GM21737 (cell line): ENCODE results near the gene MAD1L1.

ENCODE experiments used
- ATAC-seq: cut with Tn5 transposase; IDR thresholded peaks from one replicate; pipeline ENCODE4 v1.9.1; 2021; ENCODE audit warnings: mild to moderate bottlenecking, moderate library complexity; ENCODE audit not compliant: unreplicated experiment

The MAD1L1 gene

DNA sequence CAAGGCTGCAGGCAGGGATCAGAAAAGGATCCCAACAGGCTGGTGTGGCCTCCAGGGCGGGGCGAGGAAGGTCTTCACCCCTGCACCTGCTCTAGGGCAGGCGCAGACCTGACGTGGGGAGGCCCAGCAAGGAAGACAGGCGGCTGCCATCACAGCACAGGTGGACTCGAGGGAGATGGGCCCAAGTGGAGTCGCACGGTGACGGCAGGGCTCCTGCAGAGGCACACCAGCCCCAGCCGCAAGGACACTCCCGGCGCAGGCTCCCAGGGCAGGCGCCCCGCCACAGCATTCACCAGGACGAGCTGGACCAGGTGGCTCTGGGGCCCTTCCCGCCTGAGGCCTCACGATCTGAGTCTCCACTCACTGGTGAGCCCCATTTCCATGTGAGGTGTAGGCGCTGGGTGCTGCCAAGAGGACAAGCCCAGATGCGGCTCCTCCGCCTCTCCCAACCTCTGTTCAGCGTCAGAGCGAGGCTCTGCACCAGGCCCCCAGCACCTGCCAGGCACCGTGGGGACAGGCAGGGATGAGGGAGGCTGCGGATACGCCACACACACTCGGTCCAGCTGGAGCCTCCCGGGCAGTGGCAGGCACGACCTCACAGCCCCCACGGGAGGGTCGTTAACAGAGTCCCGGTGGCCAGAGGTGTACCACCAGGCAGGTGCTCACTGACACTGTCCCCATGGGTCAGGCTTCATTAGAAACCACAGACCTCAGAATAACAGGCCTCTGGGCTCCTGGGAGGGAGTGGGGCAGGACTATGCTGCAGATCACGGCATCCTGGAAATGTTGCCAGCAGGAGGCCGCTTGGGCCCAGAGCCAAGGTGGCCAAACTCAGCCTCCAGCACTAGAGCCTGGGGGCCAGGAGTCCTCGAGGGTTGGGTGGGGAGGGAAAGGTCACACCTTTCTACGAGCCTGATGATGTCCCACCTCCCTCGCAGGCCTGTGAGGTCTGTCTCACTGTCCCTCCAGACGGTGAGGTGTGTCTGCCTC lies 111.6 kb downstream of the MAD1L1 start:
- ATAC-seq: no peak

DNA sequence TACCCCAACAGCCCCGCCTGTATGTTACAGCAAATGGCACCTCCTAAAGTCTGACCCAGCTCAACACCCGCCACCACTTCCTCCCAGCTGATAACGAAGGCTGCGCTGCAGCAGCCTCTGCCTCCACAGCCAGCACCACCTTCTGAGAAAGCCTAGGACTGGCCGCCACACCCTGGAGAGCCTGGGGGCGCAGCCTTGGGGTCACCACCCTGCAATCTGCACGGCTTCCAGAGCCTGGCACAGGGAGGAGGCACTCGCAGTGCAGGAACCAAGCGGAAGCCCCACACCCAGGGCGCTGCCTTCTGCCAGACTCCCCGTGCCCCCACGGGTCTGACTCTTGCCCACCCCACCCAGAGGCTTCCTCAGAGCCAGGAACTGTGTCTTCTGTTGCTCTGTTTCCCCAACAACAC lies 112.5 kb downstream of the MAD1L1 start:
- no peak for ATAC-seq

DNA sequence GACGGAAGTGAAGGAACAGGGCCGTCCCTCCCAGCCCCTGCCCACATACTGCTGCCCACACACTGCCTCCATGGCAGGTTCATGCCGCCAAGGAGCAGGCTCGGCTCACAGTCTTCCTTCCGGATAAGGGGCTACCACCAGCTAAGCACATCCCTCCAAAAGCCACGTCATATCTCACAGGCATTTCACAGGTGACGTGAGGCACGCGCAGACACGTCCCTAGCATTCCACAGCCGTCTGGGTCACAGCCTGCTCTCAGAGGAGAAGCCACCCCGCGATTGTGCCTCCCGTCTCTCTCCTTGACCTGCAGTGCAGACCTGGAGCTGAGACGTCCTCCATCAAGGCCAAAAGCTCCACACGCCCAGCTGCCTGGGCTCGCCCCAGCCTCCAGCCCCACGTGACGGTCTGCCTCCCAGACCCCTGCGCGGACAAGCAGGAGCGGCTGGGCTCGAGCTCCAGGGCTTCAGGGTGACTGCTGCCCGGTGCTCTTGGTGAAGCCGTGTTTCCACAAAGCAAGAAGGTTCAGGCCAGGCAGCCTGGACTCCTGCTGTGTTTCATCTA lies 114.0 kb downstream of the MAD1L1 start:
- ATAC-seq: no peak

DNA sequence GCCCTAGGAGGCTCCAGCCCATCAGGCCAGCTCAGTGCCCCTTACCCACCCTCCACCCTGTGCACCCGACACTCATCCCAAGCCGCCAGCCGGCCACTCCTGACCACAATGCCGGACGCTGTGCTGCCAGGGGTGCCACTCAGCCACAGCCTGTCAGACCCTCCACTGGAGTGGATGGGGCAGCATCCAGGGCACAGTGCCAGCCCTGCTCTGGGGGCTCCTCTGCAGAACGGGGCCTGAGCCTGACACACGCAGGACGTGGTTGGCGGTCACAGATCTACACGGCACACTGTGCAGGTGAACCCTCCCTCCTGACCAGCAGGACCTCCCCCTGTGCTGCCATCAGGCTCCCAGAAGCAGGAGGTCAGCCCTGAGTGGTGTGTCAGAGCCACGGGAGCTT lies 114.7 kb downstream of the MAD1L1 start:
- no peak for ATAC-seq

DNA sequence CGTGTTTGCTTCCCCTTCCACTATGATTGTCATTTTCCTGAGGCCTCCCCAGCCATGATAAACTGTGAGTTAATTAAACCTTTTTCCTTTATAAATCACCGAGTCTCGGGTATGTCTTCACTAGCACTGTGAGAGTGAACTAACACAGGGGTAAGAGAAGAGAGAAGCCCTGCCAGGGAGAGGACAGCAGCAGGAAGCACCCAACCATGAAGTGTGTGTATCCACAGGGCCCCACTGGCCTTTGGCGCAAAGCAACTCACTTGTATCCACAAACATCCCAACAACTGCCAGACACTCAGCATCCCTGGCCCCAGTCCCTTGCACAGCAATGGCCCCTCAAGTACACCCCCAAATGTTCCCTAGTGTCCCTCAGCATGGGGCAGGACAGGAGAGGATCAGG lies 115.1 kb downstream of the MAD1L1 start:
- ATAC-seq: no peak

DNA sequence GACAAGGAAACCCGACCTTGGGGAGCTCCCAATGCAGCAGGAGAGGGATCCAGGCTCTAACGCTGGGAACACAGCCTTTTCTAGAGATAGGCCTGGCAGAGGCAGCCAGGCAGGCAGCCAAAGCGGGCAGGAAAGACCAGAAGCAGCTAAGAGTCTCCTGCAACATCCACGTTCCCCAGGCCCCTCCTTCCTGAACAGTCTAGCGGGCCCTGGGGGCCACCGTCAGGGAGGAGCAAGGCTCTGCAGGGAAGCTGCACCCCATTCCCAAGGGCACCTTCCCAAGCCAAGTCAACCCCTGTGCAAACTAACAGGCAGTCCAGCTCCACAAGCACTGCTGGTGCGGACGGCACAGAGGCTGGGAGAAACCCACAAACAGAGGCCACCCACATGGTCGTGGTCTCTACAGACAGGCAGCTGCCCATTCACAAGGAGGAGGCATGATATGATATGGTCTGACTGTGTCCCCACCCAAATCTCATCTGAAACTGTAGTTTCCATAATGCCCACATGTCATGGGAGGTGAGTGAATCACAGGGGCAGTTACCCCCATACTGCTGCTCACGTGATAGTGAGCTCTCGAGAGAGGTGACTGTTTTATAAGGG lies 115.7 kb downstream of the MAD1L1 start:
- ATAC-seq: no peak

DNA sequence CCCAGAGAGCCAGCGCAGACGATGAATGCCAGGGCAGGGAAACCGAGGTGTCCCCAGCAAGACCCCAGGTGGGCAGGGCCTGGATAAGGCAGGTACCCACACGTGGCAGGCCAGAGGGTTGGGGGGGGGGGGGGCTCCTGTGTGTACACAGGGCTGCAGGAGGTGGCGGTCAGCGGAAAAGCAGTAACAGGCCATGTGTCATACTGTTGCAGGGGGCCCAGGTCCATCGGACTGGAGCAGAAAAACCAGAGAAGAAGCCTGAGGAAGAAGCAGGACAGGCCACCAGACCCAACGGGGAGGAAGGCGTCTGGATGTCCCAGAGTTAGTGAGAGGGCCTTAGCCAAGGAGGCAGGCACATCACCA lies 116.3 kb downstream of the MAD1L1 start:
- no peak for ATAC-seq

DNA sequence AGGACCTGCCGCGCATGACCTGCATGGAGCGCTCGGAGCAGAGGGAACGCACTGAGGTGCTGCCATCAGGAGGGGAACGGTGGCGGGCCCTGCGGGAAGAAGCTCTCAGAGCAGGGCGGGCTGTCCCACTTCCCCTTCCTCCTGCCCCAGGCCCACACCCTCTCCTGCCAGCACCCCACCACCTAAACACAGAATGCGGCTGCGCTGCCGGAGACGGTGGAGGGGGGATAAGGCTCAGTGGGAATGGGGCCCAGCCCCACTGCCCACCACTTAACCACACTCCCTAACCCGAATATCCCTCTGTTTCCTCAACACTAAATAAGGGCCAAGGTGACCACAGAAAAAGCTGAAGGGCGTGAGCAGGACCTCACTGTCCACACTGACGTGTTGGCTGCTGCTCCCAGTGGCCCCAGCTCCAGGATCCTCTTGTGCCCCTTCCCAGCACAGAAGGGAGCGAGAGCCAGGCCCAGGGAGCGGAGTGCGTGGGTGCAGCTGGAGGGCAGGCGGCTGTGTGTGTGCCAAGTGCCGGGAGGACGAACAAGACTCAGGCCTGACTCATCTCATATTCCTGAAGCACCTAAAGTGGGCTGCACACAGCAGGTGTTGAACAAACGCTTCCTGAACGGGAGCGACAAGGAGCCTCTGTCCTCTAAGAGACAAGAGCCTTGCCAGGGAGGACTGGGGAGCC lies 116.8 kb downstream of the MAD1L1 start:
- no peak for ATAC-seq

DNA sequence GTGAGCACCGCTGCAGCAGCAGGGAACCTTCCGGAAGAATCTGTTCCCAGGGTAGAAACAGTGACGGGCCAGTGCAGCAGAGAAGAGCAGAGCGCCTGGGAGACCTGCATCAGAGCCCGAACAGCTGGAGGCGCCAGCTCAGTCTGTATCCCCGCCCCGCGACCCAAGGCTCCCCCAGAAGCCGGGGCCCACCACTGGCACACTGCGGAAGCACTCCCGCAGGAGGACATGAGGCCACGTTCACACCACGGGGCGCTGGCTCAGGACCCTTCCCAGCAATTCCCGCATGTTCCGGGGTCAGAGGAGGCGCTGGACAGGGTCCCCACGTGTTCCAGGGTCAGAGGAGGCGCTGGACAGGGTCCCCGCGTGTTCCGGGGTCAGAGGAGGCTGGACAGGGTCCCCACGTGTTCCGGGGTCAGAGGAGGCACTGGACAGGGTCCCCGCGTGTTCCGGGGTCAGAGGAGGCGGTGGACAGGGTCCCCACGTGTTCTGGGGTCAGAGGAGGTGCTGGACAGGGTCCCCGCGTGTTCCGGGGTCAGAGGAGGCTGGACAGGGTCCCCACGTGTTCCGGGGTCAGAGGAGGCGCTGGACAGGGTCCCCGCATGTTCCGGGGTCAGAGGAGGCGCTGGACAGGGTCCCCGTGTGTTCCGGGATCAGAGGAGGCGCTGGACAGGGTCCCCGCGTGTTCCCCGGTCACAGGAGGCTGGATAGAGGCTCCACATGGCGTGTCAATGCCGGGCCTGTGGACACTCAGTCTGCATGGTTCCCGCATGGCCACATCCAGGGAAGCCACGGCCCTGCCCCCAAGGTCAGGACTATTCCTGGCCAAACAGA lies 117.6 kb downstream of the MAD1L1 start:
- ATAC-seq: no peak

DNA sequence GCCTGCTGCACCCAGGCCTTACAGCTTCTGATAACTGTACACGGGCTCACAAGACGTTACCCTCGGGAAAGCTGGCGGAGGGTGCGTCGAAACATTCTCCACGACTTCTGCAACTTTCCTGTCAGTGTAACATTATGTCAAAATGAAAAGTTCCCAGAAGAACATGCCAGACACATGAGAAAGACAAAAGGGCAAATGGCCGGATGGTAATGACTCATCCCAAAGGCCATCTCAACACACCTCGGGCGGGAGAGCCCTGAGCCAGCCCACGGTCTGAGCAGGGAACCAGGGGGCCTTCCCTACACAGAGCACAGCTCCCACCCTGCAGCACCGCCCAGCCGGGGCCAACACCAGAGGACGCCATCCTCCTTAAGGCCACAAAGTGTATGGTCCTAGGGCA lies 118.7 kb downstream of the MAD1L1 start:
- no peak for ATAC-seq

DNA sequence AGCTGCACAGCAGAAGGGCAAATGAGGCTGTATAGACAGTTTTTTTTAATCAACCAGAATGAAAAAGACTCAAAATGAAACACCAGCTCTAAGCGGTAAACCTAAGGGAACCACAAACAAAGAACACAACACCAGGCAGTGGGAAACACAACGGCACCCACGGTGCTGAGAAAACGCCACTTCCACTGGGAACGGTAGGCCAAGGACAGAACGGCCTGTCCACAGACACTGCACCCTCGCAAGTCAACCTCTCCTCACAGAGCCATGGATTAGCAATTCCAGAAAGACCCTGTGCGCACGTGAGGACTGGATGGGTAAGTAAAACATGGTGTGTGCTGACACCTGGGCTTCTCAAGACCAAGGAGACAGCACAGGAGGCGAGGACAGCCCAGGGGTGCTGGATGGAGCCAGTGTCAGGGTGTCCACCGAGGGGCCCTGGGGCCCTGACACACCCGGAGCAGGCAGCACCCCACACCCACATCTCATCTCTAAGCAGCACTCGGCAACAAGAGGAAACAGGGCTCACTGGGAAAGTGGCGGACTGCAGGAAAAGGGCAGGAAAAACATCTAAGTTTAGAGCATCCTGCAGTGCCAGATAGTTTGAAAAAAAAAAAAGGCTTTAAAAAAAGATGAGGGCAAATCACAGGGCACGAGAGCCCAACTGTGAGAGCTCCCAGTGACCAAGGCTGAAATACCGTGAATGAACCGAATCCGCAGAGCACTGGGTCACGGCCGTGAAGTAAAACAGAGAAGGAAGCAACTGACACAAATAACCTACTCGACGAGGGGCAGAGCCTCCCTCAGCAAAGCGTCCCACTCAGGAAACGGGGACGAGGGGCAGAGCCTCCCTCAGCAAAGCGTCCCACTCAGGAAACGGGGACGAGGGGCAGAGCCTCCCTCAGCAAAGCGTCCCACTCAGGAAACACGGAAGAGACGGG lies 120.2 kb downstream of the MAD1L1 start:
- no peak for ATAC-seq

DNA sequence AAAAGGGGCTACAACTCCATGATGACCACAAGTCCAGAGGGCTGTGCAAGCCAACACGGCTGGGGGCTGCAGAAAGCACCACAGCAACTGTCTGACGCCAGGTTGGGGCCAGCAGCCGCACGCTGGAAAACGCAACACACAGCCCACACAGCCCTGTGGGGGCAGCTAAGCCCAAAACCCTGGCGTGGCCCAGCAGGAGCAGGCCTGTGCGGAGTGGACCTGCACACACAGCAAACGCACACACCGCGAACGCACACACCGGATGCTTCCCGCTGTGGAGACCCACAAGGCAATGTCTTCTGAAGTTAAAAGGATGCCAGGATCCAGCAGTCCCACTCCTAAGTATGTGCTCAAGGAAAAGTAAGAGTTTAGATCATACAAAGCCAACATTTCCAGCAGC lies 121.2 kb downstream of the MAD1L1 start:
- ATAC-seq: no peak

DNA sequence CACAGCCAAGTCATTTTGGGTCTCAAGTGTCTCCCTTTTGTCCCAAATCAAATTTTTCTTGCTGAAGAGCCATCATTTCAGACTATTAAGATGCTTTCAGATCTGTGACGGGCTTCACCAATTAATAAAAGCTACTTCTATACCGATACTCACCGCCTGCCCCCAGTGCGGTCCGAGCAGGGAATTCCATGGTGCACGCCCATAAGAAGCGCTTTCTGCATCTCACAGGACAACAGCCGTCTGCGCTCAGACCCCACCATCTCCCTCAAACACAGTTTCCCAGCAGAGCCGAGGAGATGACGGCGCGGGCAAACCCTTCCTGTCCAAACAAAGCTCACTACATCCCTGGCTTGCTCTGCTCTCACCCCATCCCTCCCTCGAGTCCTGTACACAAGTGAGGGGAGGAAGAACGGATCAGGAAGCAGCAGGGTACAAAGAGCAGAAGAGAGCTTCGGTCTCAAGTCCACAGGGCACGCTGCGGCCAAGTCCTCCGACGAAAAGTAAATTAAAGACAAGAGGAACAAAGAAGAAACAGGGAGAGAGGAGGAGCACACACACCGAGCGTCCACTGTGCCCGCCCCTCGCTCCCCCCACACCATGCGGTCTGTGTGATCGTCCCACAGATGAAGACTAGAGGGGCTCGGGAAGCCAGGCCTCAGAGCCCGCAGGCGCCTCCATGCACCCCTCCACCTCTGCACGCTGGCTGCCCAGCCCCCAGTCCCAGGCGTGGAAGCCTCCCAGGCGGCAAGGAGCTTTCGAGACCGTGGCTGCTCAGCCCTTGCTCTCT lies 121.9 kb downstream of the MAD1L1 start:
- ATAC-seq: no peak

DNA sequence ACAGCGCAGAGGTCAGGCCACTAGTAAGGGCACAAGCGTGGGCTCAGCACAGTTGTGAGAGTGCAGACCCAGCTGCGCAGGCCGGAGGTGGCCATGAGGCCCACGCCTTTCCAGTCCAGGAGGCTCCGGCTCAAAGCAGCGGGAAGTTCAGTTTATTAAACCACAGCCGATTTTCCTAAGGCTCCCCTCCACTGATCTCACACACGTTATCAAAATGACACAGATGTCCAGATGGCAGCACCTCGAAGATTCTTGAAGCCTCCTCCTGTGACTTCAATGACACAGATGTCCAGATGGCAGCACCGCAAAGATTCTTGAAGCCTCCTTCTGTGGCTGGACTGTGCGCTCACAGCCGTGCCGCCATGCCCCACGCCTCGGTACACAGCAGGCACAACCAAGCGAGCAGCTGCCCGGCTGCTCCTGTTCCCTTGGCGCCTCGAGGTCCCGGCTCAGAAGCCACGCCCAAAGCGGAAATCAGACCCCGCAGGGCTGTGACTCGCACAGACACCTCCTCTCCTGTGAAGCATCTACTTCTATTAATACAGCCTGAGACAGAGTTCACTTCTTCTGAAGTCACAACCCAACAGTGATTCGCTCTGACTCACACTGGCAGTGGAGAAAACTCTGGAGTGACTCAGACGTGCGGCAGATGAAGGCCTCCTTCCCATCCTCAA lies 122.7 kb downstream of the MAD1L1 start:
- ATAC-seq: no peak

DNA sequence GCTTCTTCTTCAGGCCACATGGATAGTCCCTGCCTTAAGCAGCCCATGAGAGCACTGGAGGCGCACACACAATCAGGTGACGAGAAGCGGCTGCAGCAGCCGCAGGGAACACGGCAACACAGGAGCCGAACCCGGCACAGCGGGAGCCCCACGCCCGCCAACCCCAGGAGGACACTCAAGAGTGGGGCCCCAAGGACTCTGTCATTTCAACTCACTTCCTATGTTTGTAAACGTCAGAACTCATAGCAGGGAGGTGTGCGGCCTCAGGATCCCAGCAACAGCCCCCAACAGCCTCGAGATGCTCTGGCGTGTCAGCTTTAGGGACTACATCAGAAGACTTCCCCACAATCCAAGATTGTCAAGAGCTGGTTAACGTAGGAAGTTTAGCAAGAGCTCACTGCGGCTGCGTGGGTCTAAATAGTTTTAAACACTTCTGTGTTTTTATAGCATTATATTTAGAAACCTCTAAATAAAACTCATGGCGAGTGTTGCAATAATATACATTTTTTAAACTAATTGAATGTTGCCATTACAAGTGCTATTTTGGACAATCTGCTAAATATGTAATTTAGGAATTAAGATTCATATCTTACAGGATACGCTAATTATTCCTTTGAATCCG lies 123.4 kb downstream of the MAD1L1 start:
- ATAC-seq: no peak

DNA sequence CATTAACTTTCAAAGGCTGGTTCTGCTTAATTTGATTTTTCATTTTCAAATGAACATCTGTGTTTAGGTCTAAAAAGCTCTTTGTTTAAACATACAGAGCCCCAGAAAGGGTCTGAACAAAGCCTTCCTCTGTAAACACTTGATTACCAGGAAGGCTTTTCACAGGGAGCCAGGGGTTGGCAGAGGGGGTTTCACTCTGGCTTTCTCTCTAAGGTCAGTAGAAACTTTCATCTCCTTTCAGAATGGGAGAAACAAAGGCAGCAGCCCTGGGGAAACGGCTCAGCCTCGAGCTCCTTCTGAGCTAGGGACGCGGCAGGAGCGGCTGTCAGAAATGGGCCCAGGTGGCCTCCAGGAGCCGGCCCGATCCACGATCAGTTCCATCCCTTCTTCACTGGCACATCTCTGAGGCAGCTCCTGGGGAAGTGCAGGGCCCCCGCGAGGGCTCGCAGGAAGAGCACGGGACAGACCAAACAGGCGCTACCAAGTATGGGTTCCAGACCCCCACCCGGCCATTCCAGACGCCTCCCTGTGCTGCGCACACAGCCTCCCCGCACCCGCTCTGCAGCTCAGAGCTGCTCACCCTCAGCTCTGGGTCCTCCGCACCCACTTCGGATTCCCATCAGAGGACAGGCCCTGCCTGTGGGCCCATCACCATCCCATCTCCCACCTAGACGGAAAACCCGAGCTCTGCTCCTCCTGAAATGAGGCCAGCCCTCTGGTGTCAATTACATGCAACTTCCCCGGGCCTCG lies 124.1 kb downstream of the MAD1L1 start:
- ATAC-seq: no peak

DNA sequence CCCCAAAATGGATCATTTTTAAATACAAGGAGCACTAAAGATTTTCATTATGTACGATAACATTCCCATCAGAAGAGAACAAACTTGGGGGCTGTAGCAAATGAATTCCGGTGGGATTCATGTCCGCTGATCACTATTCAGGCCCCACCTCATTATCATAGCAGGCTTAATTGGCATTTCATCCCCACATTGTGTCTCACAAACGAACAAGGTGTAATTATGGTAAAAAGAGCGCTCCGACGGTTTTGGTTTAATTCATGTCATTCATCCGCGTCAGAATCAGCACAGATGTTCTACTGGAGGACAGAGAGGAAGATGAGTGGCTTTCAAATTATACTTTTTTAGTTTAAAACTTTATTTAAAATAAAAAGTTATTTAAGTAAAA lies 124.7 kb downstream of the MAD1L1 start:
- no peak for ATAC-seq
